Measurements from ENCODE around the gene KDM4C. TPM values are rescaled to one million over a fixed set of nuclear protein-coding genes. Genes with fewer than 3 reads are reported as not detected.

KDM4C gene
- total RNA-seq, 1 experiment from 2014 or later: 16.2 TPM

- CTCF ChIA-PET: no interaction called here
- no peak overlapping the region for H3K27ac Mint-ChIP-seq (ENCODE audit: unreplicated experiment)
- no peak for DNase-seq
- H3K27me3 Mint-ChIP-seq (ENCODE audit: unreplicated experiment): no peaks in the 10 kb centered on the region
- H3K9me3 Mint-ChIP-seq (ENCODE audit: low read depth, unreplicated experiment): no peaks in the 10 kb centered on the region
- no TSS peak for BruUV-seq (replicated peaks)
- peaks cover 54% of the 10 kb centered on the region for H3K4me1 Mint-ChIP-seq (ENCODE audit: low read depth, unreplicated experiment)
- TF ChIP-seq, protein P1, sequence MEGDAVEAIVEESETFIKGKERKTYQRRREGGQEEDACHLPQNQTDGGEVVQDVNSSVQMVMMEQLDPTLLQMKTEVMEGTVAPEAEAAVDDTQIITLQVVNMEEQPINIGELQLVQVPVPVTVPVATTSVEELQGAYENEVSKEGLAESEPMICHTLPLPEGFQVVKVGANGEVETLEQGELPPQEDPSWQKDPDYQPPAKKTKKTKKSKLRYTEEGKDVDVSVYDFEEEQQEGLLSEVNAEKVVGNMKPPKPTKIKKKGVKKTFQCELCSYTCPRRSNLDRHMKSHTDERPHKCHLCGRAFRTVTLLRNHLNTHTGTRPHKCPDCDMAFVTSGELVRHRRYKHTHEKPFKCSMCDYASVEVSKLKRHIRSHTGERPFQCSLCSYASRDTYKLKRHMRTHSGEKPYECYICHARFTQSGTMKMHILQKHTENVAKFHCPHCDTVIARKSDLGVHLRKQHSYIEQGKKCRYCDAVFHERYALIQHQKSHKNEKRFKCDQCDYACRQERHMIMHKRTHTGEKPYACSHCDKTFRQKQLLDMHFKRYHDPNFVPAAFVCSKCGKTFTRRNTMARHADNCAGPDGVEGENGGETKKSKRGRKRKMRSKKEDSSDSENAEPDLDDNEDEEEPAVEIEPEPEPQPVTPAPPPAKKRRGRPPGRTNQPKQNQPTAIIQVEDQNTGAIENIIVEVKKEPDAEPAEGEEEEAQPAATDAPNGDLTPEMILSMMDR (IDR thresholded peaks at IDR 0.05; ENCODE audit: unreplicated experiment): no peak
- H3K4me3 Mint-ChIP-seq (ENCODE audit: low read depth, unreplicated experiment): no peak overlapping the region
- H3K36me3 Mint-ChIP-seq (ENCODE audit: insufficient read depth, unreplicated experiment): peaks cover 2% of the 10 kb centered on the region
- intact Hi-C loops (cut with micrococcal nuclease; ENCODE audit: unreplicated experiment): no loop called here
Observed at GRCh38 chr9:6782981-6783380, 25.2 kb downstream of the KDM4C start.

DNA sequence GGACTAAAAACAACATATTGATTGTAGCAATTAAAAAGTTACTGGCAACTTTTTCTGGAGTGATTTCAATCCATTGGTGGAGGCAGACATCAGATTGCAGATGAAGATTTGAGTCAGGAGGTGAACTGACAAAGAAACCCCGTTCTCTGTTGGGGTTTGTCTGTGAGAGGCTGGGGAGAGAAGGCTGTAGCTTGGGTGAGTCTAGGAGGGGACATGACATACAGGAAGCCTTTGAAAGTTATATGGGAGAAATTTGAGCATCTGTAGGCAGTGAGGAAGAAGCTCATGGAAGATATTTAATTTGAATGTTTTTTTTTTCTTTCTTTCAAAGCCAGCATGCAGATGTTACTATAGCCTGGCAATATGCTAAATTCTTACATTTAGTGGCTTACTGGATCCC is 26.0 kb downstream of the KDM4C start:
- no peak for DNase-seq
- H3K27me3 Mint-ChIP-seq (ENCODE audit: unreplicated experiment): no peaks in the 10 kb centered on the region
- no peak overlapping the region for H3K4me3 Mint-ChIP-seq (ENCODE audit: low read depth, unreplicated experiment)
- intact Hi-C loops (cut with micrococcal nuclease; ENCODE audit: unreplicated experiment): no loop called here
- BruUV-seq (replicated peaks): no TSS peak
- peaks cover 62% of the 10 kb centered on the region for H3K4me1 Mint-ChIP-seq (ENCODE audit: low read depth, unreplicated experiment)
- no peaks in the 10 kb centered on the region for H3K9me3 Mint-ChIP-seq (ENCODE audit: low read depth, unreplicated experiment)
- H3K36me3 Mint-ChIP-seq (ENCODE audit: insufficient read depth, unreplicated experiment): peaks cover 4% of the 10 kb centered on the region
- no peak overlapping the region for H3K27ac Mint-ChIP-seq (ENCODE audit: unreplicated experiment)
- TF ChIP-seq, protein P1 (IDR thresholded peaks at IDR 0.05; ENCODE audit: unreplicated experiment): no peak
- CTCF ChIA-PET: no interaction called here

DNA sequence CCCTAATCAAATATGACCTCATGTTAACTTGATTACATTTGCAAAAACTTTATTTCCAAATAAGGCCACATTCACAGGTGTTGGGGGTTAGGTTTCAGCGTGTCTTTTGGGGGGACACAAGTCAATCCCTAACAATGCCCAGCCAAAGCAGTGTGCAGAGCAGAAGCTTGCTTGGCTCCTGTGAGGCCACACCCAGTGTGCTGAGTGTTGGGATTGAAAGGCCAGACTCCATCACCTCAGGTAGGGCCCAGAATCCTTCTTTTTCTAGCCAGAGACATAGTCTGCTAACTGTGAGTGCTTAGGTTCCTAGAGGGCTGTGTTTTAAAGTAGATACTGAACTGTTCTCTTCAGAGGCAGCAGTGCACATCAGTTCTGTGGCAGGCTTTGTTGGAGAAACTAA is 27.9 kb downstream of the KDM4C start:
- intact Hi-C loops (cut with micrococcal nuclease; ENCODE audit: unreplicated experiment): no loop called here
- no peak overlapping the region for H3K4me3 Mint-ChIP-seq (ENCODE audit: low read depth, unreplicated experiment)
- no peaks in the 10 kb centered on the region for H3K9me3 Mint-ChIP-seq (ENCODE audit: low read depth, unreplicated experiment)
- no peak overlapping the region for H3K27ac Mint-ChIP-seq (ENCODE audit: unreplicated experiment)
- DNase-seq: no peak
- TF ChIP-seq, protein P1 (IDR thresholded peaks at IDR 0.05; ENCODE audit: unreplicated experiment): no peak
- CTCF ChIA-PET: no interaction called here
- H3K36me3 Mint-ChIP-seq (ENCODE audit: insufficient read depth, unreplicated experiment): peaks cover 4% of the 10 kb centered on the region
- peaks cover 49% of the 10 kb centered on the region for H3K4me1 Mint-ChIP-seq (ENCODE audit: low read depth, unreplicated experiment)
- H3K27me3 Mint-ChIP-seq (ENCODE audit: unreplicated experiment): no peaks in the 10 kb centered on the region
- BruUV-seq (replicated peaks): no TSS peak

DNA sequence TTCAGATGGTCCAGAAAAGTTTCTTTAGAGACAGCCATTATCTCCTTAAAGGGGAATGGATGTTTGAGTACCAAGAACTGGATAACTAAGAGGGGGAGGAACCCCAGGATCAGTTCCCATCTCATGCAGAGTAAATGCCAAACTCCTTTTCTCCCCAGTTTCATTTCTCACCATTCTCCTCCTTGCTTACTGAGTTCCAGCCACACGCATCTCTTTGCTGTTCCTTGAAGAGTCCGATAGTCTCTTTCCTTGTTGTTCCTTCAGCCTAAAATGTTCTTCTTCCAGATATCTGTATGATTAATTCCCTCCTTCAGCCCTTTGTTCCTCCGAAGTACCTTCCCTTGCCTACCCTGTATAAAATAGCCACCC is 30.0 kb downstream of the KDM4C start:
- Mint-ChIP-seq H3K9me3 (ENCODE audit: low read depth, unreplicated experiment) (no peaks in the 10 kb centered on the region), H3K4me1 (ENCODE audit: low read depth, unreplicated experiment) (peaks cover 37% of the 10 kb centered on the region), H3K4me3 (ENCODE audit: low read depth, unreplicated experiment) (peak overlapping the region; percentile 58), H3K27ac (ENCODE audit: unreplicated experiment) (peak overlapping the region; percentile 78), H3K36me3 (ENCODE audit: insufficient read depth, unreplicated experiment) (peaks cover 4% of the 10 kb centered on the region), H3K27me3 (ENCODE audit: unreplicated experiment) (no peaks in the 10 kb centered on the region)
- CTCF ChIA-PET: no interaction called here
- no TSS peak for BruUV-seq (replicated peaks)
- intact Hi-C loops (cut with micrococcal nuclease; ENCODE audit: unreplicated experiment): no loop called here
- TF ChIP-seq, protein P1 (IDR thresholded peaks at IDR 0.05; ENCODE audit: unreplicated experiment): no peak
- DNase-seq: no peak
